Left ventricle myocardium inferior (tissue), 1 donor: Measurements from ENCODE around the gene ETHE1. TPM values are rescaled to one million over a fixed set of nuclear protein-coding genes. Genes with fewer than 3 reads are reported as not detected.
"Not testable (repeated sequence)": the region's sequence is repeated elsewhere in the genome, so short reads cannot be mapped to it uniquely, and the experiment has no call there.

ENCODE experiments used
- DNase-seq: peaks from one replicate; pipeline ENCODE4 v3.0.0-alpha.2; 2020
- H3K27ac ChIP-seq: fragments of 200-600 bp; replicated peaks from 2 replicates; pipeline ENCODE4 v1.8.0; 2021
- H3K27me3 ChIP-seq: fragments of 200-600 bp; 2 replicates; pipeline ENCODE4 v1.8.0; 2021; ENCODE audit warnings: low read depth
- H3K36me3 ChIP-seq: fragments of 200-600 bp; 2 replicates; pipeline ENCODE4 v1.8.0; 2021
- H3K4me1 ChIP-seq: fragments of 200-600 bp; 2 replicates; pipeline ENCODE4 v1.8.0; 2021
- H3K4me3 ChIP-seq: fragments of 200-600 bp; 2 replicates; pipeline ENCODE4 v1.8.0; 2021; ENCODE audit warnings: mild to moderate bottlenecking, moderate library complexity
- H3K9me3 ChIP-seq: fragments of 200-600 bp; replicated peaks from 2 replicates; pipeline ENCODE4 v1.8.0; 2021
- CTCF ChIP-seq: fragments of 200-600 bp; IDR thresholded peaks from 2 replicates; pipeline ENCODE4 v1.8.0; 2021; ENCODE audit warnings: antibody characterized with exemption, mild to moderate bottlenecking, borderline replicate concordance
- intact Hi-C: fragments of 100-400 bp; cut with micrococcal nuclease; formaldehyde crosslinking; loops from one replicate; pipeline ENCODE4 v1.11.0; 2022
- total RNA-seq: library from RNA; stranded (reverse); fragmentation: NEBNext Ultra II Directional; extraction: Animal tissue kit (Norgen Biotek cat#: 25700); gene quantifications from one replicate; pipeline ENCODE4 v1.2.1, GENCODE V29; 2021
- donor health status: DM: no; HTN: yes; CAD: no; lungs with severe emphysema.

Gene ETHE1
- total RNA-seq, 1 donor from 2014 or later, result 14.6 TPM

GRCh38 chr19:43525836-43526771 is 897 bp downstream of the ETHE1 start:
- intact Hi-C loops, result no loop called here
- peak; percentile 20 for DNase-seq

GRCh38 chr19:43524922-43525835 is 1.8 kb downstream of the ETHE1 start:
- TF ChIP-seq CTCF, result no peak
- Histone ChIP-seq H3K27ac (peak overlapping the region; percentile 91), H3K36me3 (no peaks in the 10 kb centered on the region), H3K4me3 (peak overlapping the region; percentile 94), H3K27me3 (no peaks in the 10 kb centered on the region), H3K9me3 (no peaks in the 10 kb centered on the region), H3K4me1 (peaks cover 41% of the 10 kb centered on the region)
- DNase-seq, result peak; percentile 49
- intact Hi-C loops, result no loop called here

More at GRCh38 chr19:43525836-43526771, 897 bp downstream of the ETHE1 start:
- Histone ChIP-seq H3K4me3 (peak overlapping the region; percentile 94), H3K27me3 (no peaks in the 10 kb centered on the region), H3K9me3 (no peaks in the 10 kb centered on the region), H3K4me1 (peaks cover 41% of the 10 kb centered on the region), H3K27ac (peak overlapping the region; percentile 91), H3K36me3 (no peaks in the 10 kb centered on the region)
- TF ChIP-seq CTCF, result no peak

- intact Hi-C loops, H3K36me3 ChIP-seq: not testable (repeated sequence)
Measured at GRCh38 chr19:43523696-43524095, 3.3 kb downstream of the ETHE1 start.

GRCh38 chr19:43522929-43523328 is 4.1 kb downstream of the ETHE1 start:
- Histone ChIP-seq H3K4me1 (peaks cover 37% of the 10 kb centered on the region), H3K9me3 (no peaks in the 10 kb centered on the region), H3K36me3 (no peaks in the 10 kb centered on the region), H3K27me3 (no peaks in the 10 kb centered on the region), H3K27ac (no peak overlapping the region), H3K4me3 (no peak overlapping the region)
- intact Hi-C loops, result no loop called here
- no peak for DNase-seq
- no peak for TF ChIP-seq CTCF

More at GRCh38 chr19:43523696-43524095, 3.3 kb downstream of the ETHE1 start:
- H3K9me3 ChIP-seq, DNase-seq, H3K27ac ChIP-seq, H3K4me3 ChIP-seq, H3K27me3 ChIP-seq: not testable (repeated sequence)
- H3K4me1 ChIP-seq, result peaks cover 41% of the 10 kb centered on the region

GRCh38 chr19:43519436-43520088 is 7.4 kb downstream of the ETHE1 start:
- no peaks in the 10 kb centered on the region for H3K36me3 ChIP-seq
- no peaks in the 10 kb centered on the region for H3K27me3 ChIP-seq
- TF ChIP-seq CTCF, result peak; percentile 91
- DNase-seq, result peak; percentile 70
- no peaks in the 10 kb centered on the region for H3K9me3 ChIP-seq
- H3K4me1 ChIP-seq, result peaks cover 3% of the 10 kb centered on the region
- H3K4me3 ChIP-seq, result no peak overlapping the region
- intact Hi-C loops, result loop anchor here (2.0 kb wide), 1 partner anchor 73 kb away; no protein-coding TSS in a partner anchor
- H3K27ac ChIP-seq, result no peak overlapping the region
